NCI-H1092 (cell line): Measurements from ENCODE around the gene ACER1.

Source experiments
- DNase-seq: peaks from one replicate; lab custom pipeline; 2025; lab: John Stamatoyannopoulos, UW

Gene ACER1

DNA sequence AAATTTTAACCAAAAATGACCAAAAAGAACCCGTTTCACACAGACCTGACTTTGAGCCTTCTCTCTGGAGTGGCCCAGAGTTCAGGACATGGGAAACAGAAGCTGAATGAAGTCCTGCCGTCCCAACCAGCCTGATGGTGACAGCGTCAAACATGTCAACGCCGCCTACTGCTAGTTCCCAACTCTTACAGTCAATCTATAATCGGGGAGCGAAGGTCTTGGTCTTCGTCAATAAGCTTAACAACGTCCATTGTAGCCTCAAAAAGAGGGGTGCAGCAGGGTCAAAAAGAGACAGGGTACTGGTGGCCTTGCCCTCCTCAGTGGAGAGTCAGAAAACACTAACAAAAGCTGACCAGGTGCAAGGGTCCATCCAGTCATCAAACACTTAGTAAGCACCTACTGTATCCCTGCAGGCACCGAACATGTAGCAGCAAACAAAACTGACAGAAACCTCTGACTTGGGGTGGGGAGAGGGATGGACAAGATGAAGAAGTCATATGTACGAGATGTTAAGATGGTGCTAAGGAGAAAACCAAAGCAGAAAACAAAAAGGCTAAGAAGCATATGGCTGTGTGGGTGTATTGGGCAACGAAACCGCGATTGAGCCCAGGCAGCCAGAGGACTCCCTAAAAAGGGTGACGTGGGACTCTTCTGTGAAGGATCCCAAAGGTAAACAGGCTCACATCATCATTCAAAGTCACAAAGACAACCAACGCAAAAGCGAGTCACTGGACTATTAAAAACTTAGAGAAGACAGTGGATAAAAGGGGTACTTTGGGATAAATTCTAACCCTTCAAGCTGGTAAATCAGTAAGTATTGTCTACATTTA lies 65.6 kb downstream of the ACER1 start:
- DNase-seq, result no peak

DNA sequence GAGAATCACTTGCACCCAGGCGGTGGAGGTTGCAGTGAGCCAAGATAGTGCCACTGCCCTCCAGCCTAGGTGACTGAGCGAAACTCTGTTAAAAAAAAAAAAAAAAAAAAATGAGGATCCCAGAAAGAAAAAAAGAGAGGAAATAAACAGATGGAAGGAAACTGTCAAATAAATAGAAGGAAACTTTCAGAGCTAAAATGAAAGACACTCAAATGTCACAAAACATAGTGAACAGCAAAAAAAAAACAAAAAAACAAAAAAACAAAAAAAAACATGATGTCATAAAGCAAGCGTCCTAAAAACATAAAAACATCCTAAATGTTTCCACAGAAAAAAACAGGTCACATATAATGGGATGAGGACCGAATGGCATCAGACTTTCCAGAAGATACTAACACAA lies 68.6 kb downstream of the ACER1 start:
- DNase-seq, result no peak

DNA sequence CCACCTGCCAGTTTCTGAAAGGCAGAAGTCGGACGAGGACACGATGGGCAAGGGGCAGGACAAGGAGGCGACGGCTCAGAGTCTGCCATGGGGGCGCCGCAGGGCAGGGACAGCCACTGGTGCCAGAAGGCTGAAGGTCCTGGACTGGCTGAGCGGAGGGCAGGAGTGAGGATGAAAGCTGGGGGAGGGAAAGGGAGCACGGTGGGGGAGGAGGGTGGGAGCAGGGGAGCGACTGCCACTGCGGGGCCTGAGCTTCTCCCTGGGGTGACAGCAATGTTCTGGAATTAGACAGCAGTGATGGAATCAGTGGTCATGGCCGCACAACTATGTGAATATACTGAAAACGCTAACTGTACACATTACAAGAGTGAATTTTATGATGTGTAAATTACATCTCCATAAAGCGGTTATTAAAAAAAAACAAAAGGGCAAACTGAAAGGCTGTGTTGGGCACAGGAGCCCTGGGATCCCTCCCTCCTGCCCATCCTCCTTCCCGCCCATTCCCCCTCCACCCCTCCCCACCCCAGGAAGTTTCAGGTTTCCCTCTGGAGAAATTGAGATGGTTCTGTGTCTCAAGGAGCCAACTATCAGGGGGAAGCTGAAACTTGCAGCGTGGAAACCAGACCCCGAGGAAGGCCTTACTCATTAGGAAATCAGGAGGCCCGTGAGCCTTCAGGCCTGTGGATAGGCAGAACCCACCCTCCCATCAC lies 69.5 kb downstream of the ACER1 start:
- no peak for DNase-seq

DNA sequence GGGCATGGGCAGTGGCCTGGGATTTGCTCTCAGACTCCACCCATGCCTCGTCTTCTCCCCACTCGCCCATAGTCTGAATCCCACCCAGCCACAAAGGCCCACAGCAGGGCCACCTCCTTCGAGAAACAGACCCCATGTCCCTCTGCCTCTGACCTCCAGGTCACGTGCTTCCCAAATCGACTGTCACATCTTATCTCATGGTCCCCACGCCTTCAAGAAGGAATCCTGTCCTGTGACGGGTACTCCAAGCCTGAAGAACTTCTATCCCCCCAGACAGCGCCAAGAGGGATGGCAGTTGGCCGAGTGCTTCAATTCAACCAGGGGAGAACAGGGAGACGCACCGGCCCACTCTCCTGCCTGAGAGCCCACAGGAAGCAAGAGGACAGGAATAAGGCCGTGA lies 70.1 kb downstream of the ACER1 start:
- DNase-seq, result no peak

DNA sequence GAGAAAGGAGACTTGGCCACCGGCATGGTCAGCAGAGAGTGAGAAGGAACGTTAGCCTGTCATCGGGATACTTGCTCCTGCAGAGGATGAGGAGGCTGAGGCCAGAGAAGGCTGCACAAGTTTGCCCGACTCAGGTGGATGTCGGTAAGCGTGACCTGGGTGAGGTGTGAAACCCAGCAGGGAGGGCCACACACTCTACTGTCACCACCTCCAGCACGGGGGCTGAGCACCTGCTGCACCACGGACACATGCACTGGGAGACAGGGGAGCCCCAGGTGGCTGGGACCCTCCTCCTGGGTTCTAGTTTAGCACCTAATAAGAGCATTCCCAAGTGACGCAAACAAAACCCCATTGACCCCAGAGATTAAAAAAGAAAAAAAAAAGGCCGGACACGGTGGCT lies 70.9 kb downstream of the ACER1 start:
- DNase-seq, result no peak

DNA sequence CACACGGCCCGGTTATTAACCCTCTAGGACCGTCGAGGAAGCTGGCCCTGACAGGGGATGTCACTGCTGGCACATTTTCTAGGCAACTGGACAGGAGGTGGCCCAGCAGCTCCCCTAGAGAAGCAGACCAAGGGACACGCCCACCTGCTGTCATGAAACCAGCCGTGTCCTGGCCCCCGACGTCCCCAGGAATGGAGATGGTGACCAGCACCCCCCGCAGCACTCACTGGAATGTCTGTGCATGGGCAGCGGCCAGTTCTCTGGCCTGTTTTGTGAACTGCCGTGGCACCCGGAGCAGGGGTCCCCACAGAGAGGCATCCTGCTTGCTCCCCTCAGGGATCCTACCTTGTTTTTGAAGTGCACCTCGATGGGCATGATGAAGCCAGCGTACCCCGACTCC lies 71.5 kb downstream of the ACER1 start:
- DNase-seq, result no peak

DNA sequence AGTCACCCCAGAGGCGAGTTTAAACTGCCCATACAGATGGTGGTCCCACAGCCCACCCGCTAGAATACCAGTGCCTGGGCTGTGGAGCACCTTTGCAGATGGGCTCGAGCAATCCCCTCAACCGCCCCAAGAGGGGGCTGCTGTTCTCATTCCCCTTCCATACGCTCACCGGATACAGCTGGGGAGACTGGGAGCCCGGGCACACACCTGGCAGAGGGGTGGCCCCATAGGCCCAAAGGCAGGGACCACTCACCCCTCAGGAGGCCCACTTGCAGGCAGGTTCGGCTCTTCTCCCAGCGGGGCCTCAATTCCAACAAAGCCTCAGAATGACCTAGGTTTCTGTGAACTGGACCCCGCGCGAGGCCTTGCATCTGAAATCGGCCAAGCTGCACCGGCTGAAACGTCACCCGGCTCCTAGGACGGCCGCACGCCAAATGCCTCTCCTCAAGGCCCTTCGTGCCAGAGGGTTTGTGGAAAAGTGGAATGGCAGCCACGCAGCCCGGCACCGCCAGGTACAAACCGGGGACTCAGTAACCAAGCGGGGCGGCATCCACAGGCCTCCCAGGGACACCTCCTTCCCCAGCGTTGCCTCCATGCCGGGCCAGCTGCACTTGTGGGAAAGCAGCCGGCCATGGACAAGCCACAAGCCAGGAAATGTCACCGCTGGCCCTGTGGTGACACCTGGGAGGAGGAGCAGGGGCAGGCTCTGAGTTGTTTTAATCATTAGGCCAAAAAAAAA lies 72.3 kb downstream of the ACER1 start:
- DNase-seq, result no peak

DNA sequence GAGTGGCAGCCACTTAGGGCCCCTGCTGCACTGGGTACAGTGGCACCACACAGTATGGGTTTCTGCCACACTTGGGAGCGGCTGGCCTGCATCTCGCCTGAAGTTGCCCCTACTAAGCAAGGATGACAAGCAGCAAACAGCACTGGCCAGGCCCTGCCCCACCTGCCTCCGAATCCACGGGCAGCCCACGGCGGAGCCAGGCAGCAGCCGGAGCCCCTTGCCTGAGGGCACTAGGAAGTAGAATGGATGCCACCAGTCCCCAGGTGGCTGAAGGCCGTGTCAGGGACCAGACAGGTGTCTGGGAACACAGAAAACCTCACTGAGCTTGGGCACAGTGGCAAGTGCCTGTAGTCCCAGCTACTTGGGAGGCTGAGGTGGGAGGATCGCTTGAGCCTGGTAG lies 73.0 kb downstream of the ACER1 start:
- DNase-seq, result no peak

DNA sequence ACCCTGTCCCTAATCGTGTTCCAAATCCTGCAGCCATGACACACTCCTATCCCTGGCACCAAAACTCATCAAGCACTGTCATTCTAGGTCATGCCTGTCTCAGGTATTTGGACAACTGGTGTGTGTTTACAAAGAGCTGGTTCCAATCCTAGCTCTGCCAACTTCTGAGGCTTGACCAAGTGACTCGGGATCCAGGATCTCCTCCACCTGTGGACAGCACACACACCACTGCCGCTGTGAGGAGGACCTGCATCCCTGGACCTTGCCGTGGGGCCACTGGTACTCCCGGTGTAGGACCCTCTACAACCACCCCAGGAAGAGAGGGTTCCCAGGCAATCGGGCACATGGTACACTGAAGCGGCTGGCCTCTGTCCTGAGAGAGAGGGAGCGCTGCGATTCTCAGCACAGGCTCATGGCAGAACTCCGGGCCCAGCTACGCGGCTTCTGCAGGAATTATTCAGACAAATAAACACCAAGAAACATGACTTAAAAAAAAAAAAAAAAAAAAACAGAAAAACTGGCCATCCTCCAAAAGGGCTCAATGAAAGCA lies 74.0 kb downstream of the ACER1 start:
- DNase-seq, result no peak

DNA sequence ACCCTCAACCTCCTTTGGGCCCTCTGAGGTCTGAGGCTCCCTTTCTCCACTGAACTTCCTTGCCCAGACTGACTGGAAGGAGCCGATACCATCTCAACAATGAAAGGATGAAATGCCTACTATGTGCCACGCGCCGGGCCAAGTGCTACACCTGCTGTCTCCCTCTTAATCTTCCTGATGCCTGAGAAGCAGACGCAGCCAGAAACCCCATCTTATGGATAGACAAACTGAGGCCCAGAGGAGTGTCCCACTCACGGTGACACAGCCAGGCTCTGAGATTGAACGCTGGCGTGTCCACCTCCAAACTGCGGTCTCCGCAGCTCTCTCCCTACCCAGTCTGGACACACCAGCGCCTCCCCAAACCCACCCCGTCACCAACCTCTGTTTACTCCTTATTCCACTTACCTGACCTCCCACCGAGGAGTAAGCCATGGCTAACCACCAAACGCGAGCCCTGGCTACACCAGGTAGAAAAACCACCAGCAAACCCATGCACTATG lies 74.5 kb downstream of the ACER1 start:
- DNase-seq, result no peak
